HEK293 (cell line): ENCODE measurements around the gene DCAF15.

Experiments
- CTCF ChIA-PET: fragments of 350-600 bp; formaldehyde crosslinking; extraction: SDS; loops from one replicate; lab custom pipeline; 2021; ENCODE audit warnings: antibody characterized with exemption; lab: Yijun Ruan, JAX
- POLR2A ChIA-PET: fragments of 300-600 bp; formaldehyde crosslinking; extraction: SDS; loops from one replicate; lab custom pipeline; 2020; ENCODE audit warnings: antibody characterized with exemption, inconsistent platforms; lab: Yijun Ruan, JAX
- H3K27ac ChIP-seq: fragments of 200-500 bp; sonication (Bioruptor generic); 2 replicates; pipeline ENCODE4 v1.5.1; 2014; ENCODE audit warnings: low read depth, low read length, control low read depth, inconsistent platforms; ENCODE audit errors: extremely low read depth
- H3K36me3 ChIP-seq, 2 experiments: fragments of 200-500 bp in 1 of 2; sonication (Bioruptor generic) in 1 of 2; 1 replicate in 1 of 2; 2 replicates in 1 of 2; pipeline ENCODE4 v1.5.1; 2014 to 2017; ENCODE audit warnings: inconsistent platforms in 2 of 2, low read length in 2 of 2; ENCODE audit not compliant: control insufficient read depth in 2 of 2, insufficient read depth in 1 of 2
- H3K4me1 ChIP-seq: fragments of 200-500 bp; sonication (Bioruptor generic); 2 replicates; pipeline ENCODE4 v1.5.1; 2014; ENCODE audit warnings: mild to moderate bottlenecking, low read length, inconsistent platforms; ENCODE audit not compliant: control insufficient read depth, insufficient read depth
- H3K4me3 ChIP-seq: 2 replicates; pipeline ENCODE4 v1.5.1; 2011; ENCODE audit warnings: low read depth, mild to moderate bottlenecking, control low read depth, low read length, moderate library complexity
- H3K9me3 ChIP-seq: fragments of 200-500 bp; sonication (Bioruptor generic); 2 replicates; pipeline ENCODE4 v1.5.1; 2014; ENCODE audit warnings: low read depth, low read length, inconsistent platforms; ENCODE audit not compliant: control insufficient read depth, insufficient read depth
- ATF2 ChIP-seq: fragments of 450-650 bp; formaldehyde crosslinking; IDR thresholded peaks from 2 replicates; pipeline ENCODE4 v1.5.1; 2016; ENCODE audit warnings: missing biosample characterization, missing genetic modification characterization, low read depth
- HOXD13 ChIP-seq: sonication (generic); formaldehyde crosslinking; IDR thresholded peaks from 2 replicates; pipeline ENCODE4 v1.8.0; 2022; ENCODE audit warnings: missing genetic modification reagents, borderline replicate concordance
- IKZF3 ChIP-seq: fragments of 450-650 bp; IDR thresholded peaks from 2 replicates; pipeline ENCODE4 v1.5.0; 2018; ENCODE audit warnings: missing biosample characterization, mild to moderate bottlenecking, missing genetic modification characterization, moderate library complexity
- PBX3 ChIP-seq: sonication (generic); formaldehyde crosslinking; IDR thresholded peaks from 2 replicates; pipeline ENCODE4 v1.8.1; 2022; ENCODE audit warnings: mild to moderate bottlenecking, moderate library complexity, missing genetic modification reagents
- PRDM1 ChIP-seq: fragments of 450-650 bp; formaldehyde crosslinking; IDR thresholded peaks from 2 replicates; pipeline ENCODE4; 2016; ENCODE audit warnings: missing biosample characterization, missing genetic modification characterization
- SALL2 ChIP-seq: fragments of 450-650 bp; formaldehyde crosslinking; IDR thresholded peaks from 2 replicates; pipeline ENCODE4 v1.5.0; 2017; ENCODE audit warnings: missing biosample characterization, mild to moderate bottlenecking, missing genetic modification characterization, borderline replicate concordance
- SETDB1 ChIP-seq: IDR thresholded peaks from one replicate; pipeline ENCODE4 v1.6.1; 2017; ENCODE audit warnings: mild to moderate bottlenecking, low read length, moderate library complexity, mixed read lengths; ENCODE audit not compliant: insufficient read length
- SP2 ChIP-seq: fragments of 450-650 bp; formaldehyde crosslinking; IDR thresholded peaks from 2 replicates; pipeline ENCODE4 v1.5.1; 2016; ENCODE audit warnings: missing biosample characterization, missing genetic modification characterization
- SP7 ChIP-seq: fragments of 450-650 bp; formaldehyde crosslinking; IDR thresholded peaks from 2 replicates; pipeline ENCODE4 v1.5.1; 2016; ENCODE audit warnings: missing biosample characterization, missing genetic modification characterization
- TCF7L2 ChIP-seq: IDR thresholded peaks from 2 replicates; pipeline ENCODE4 v1.6.1; 2011; ENCODE audit warnings: low read depth, mild to moderate bottlenecking, inconsistent platforms, low read length, moderate library complexity, borderline replicate concordance
- TRIM28 ChIP-seq: IDR thresholded peaks from 2 replicates; pipeline ENCODE4 v1.6.1; 2011; ENCODE audit warnings: low read length, control low read depth, borderline replicate concordance
- TSHZ1 ChIP-seq: fragments of 450-650 bp; formaldehyde crosslinking; IDR thresholded peaks from 2 replicates; pipeline ENCODE4 v1.5.1; 2016; ENCODE audit warnings: missing biosample characterization, missing genetic modification characterization, borderline replicate concordance
- YY1 ChIP-seq: fragments of 450-650 bp; formaldehyde crosslinking; IDR thresholded peaks from 2 replicates; pipeline ENCODE4 v1.5.1; 2018; ENCODE audit warnings: missing biosample characterization, missing genetic modification characterization
- ZBTB26 ChIP-seq: fragments of 450-650 bp; formaldehyde crosslinking; optimal IDR thresholded peaks from 2 replicates; pipeline ENCODE3; 2016; ENCODE audit warnings: missing biosample characterization, mild to moderate bottlenecking, missing genetic modification characterization
- ZBTB8A ChIP-seq: fragments of 450-650 bp; formaldehyde crosslinking; IDR thresholded peaks from 2 replicates; pipeline ENCODE4 v1.5.1; 2016; ENCODE audit warnings: missing biosample characterization, missing genetic modification characterization
- ZNF184 ChIP-seq: fragments of 450-650 bp; IDR thresholded peaks from 2 replicates; pipeline ENCODE4 v1.5.1; 2018; ENCODE audit warnings: missing biosample characterization, mild to moderate bottlenecking, missing genetic modification characterization
- ZNF221 ChIP-seq: fragments of 450-650 bp; formaldehyde crosslinking; IDR thresholded peaks from 2 replicates; pipeline ENCODE4 v1.5.1; 2017; ENCODE audit warnings: missing biosample characterization, missing genetic modification characterization, borderline replicate concordance
- ZNF510 ChIP-seq: fragments of 450-650 bp; formaldehyde crosslinking; IDR thresholded peaks from 2 replicates; pipeline ENCODE4 v1.5.1; 2018; ENCODE audit warnings: mild to moderate bottlenecking, missing genetic modification characterization, missing biosample characterization; ENCODE audit not compliant: insufficient replicate concordance
- ZNF571 ChIP-seq: fragments of 450-650 bp; formaldehyde crosslinking; IDR thresholded peaks from 2 replicates; pipeline ENCODE4 v1.5.0; 2017; ENCODE audit warnings: missing biosample characterization, missing genetic modification characterization
- ZNF658 ChIP-seq: fragments of 450-650 bp; formaldehyde crosslinking; IDR thresholded peaks from 2 replicates; pipeline ENCODE4; 2016; ENCODE audit warnings: missing biosample characterization, missing genetic modification characterization
- ZNF76 ChIP-seq: fragments of 450-650 bp; formaldehyde crosslinking; IDR thresholded peaks from 2 replicates; pipeline ENCODE4; 2016; ENCODE audit warnings: low read depth, missing biosample characterization, missing genetic modification characterization, borderline replicate concordance
- ZNF768 ChIP-seq: fragments of 450-650 bp; formaldehyde crosslinking; IDR thresholded peaks from 2 replicates; pipeline ENCODE4 v1.5.1; 2018; ENCODE audit warnings: missing biosample characterization, mild to moderate bottlenecking, missing genetic modification characterization
- ZNF830 ChIP-seq: fragments of 450-650 bp; IDR thresholded peaks from 2 replicates; pipeline ENCODE4 v1.5.0; 2018; ENCODE audit warnings: missing biosample characterization, missing genetic modification characterization, low read depth, mild to moderate bottlenecking, moderate library complexity
- ZXDB ChIP-seq: fragments of 450-650 bp; formaldehyde crosslinking; IDR thresholded peaks from 2 replicates; pipeline ENCODE4 v1.5.1; 2016; ENCODE audit warnings: missing biosample characterization, missing genetic modification characterization

DCAF15 gene

GRCh38 chr19:13920940-13921747, 31.2 kb upstream of the DCAF15 start:
- H3K9me3 ChIP-seq = no peaks in the 10 kb centered on the region
- H3K4me1 ChIP-seq = no peaks in the 10 kb centered on the region
- H3K36me3 ChIP-seq = peaks cover 52 to 83% of the 10 kb centered on the region in 2 experiments
- ChIA-PET CTCF (interaction anchor here (1.2 kb wide), 1 partner anchor 10 kb away, joined by 4 read pairs; no protein-coding TSS in a partner anchor), POLR2A (interaction anchor here (1.1 to 1.7 kb wide), 2 partner anchors 10 to 85 kb away, joined by 6 to 7 read pairs; partner anchors contain the start of gene RFX1)
- H3K27ac ChIP-seq = no peak overlapping the region
- no peak overlapping the region for H3K4me3 ChIP-seq
- TF ChIP-seq HOXD13 (CRISPR knock-in tag) (no peak), TSHZ1 (tag by site-specific recombination) (no peak), PBX3 (CRISPR knock-in tag) (no peak), SETDB1 (peak; percentile 68), ZBTB8A (no peak), TCF7L2 (no peak), ATF2 (tag by site-specific recombination) (peak; percentile 76), IKZF3 (no peak), SP2 (tag by site-specific recombination) (peak; percentile 56), ZXDB (no peak), SALL2 (tag by site-specific recombination) (no peak), YY1 (peak; percentile 33; the same call in 1 of the 2 replicates), ZNF768 (no peak), ZBTB26 (tag by site-specific recombination) (no peak), ZNF510 (tag by site-specific recombination) (no peak), ZNF221 (tag by site-specific recombination) (no peak), ZNF184 (tag by site-specific recombination) (no peak), SP7 (tag by site-specific recombination) (no peak), TRIM28 (peak; percentile 51; the same call in 1 of the 2 replicates), ZNF830 (tag by site-specific recombination) (no peak), ZNF658 (no peak), ZNF571 (tag by site-specific recombination) (no peak), ZNF76 (tag by site-specific recombination) (peak; percentile 30; the same call in 1 of the 2 replicates), PRDM1 (tag by site-specific recombination) (no peak)
